Activated T-cell treated with anti-CD3 and anti-CD28 coated beads, Interleukin-2, amount 50 U/mL, for 48 hours (primary cell): Measurements from ENCODE around the gene LORICRIN.

Experiments
- DNase-seq, 2 experiments: peaks; one replicate each; pipeline ENCODE4 v3.0.0-alpha.2; 2020

Gene LORICRIN

GRCh38 chr1:153250166-153250565, 9.3 kb upstream of the LORICRIN start:
- DNase-seq: no peak

DNA sequence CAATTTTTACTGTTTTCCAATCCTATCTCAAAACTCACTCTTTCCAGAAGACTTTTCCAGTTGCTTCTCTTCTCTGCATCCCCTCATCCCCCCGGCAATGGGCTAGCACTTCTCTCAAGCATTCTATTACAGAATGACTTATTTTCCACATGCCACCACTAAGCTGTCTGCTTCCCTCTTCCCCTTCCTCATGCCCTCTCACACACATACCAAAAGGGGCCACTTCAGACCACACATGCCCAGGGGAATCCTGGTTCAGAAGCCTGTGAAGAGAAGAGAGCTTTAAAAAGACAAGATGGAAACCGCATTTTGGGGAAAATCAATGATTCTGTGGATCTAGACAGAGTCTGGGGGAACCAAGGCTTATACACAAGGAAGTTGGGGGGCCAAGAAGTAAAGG, 8.4 kb upstream of the LORICRIN start:
- DNase-seq: no peak

DNA sequence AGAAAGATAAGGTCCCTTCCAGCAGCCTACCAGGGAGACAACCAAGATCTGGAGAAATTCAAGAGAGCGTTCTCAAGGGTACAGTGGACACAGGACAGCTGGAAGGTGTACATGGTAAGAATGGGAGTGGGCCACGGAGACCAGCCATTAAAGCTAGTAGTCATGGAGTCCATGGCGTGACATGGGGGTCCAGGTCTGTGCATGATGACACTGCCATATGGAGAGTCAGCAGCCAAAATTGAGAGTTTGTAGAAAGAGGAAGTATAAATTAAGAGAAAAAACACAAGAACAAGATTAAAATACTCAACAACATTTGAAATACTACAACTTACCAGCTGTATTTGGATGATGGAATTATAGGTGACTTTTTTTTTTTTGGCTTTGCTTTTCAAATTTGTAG, 7.9 kb upstream of the LORICRIN start:
- no peak for DNase-seq

DNA sequence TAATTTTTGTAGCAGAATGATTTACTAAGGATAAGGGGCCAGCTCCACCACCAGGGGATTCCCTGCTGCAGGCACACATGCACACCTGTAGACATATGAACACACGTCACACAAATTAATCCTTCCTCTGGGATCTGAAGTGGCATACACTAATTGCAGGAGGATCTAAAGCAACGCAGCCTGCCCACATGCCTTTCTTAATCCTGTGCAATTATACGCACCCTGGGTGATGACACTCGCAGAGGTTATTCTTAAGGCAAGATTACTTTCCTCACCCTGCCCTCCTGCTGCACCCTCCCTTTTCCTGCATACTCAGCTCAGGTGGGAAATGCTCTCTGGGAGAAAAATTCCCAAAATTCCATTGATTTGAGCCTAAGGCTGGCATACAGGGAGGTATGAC, 7.5 kb upstream of the LORICRIN start:
- DNase-seq: no peak

DNA sequence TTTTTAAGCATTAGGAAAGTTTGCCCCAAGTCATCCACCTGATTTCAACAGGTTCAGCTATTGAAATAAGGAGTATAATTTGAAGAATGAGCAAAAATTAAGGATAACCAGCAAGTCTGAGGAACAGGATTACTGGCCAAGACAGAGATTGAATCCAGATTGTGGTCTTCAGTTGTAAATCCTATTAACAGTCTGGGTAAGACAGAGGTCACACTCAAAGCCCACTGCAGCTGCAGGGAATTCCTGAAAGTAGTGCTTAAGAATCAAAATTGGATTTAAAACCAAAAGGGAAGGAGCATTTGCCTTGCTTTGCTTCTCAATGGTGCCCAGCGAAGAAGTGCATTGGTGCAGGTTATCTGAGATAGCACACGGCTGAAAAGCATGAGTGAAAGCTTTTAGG, 6.4 kb upstream of the LORICRIN start:
- DNase-seq: no peak

- no peak for DNase-seq
These were observed 5.8 kb upstream of the LORICRIN start for GRCh38 chr1:153253693-153254092.

DNA sequence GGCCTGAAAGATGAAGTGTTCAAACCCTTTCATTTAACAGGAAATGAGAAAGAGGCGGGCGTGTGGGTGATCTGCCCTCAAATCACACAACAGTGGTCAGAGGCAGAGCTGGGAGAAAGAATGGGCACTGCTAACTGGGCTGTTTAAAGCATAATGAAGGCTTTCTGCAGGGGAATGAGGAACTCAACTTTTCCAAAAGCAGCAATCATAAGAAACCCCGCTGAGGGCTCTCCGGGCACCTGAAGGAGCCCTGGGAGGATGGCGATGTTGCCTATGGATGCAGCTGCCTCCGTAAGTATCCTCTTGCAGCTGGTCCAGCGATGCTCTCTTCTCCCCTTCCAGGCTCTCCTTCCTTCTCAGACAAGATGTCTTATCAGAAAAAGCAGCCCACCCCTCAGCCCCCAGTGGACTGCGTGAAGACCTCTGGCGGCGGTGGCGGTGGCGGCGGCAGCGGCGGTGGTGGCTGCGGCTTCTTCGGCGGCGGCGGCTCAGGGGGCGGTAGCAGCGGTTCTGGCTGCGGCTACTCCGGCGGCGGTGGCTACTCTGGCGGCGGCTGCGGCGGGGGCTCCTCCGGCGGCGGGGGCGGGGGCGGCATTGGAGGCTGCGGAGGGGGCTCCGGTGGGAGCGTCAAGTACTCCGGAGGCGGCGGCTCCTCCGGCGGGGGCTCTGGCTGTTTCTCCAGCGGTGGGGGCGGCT, 1.2 kb downstream of the LORICRIN start:
- peak; percentile 39 to 41 for DNase-seq

DNA sequence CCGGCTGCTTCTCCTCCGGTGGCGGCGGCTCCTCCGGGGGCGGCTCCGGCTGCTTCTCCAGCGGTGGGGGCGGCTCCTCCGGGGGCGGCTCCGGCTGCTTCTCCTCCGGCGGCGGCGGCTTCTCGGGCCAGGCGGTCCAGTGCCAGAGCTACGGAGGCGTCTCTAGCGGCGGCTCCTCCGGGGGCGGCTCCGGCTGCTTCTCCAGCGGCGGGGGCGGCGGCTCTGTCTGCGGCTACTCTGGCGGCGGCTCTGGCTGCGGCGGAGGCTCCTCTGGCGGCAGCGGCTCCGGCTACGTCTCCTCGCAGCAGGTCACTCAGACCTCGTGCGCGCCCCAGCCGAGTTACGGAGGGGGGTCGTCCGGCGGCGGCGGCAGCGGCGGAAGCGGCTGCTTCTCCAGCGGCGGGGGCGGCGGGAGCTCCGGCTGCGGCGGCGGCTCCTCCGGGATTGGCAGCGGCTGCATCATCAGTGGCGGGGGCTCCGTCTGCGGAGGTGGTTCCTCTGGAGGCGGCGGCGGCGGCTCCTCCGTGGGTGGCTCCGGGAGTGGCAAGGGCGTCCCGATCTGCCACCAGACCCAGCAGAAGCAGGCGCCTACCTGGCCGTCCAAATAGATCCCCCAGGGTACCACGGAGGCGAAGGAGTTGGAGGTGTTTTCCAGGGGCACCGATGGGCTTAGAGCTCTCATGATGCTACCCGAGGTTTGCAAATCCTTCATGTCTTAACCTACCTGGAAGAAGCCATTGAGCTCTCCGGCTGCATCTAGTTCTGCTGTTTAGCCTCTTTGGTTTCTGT, 2.0 kb downstream of the LORICRIN start:
- peak in 1 of 2 experiments; percentile 31 for DNase-seq

GRCh38 chr1:153262070-153262366, 2.5 kb downstream of the LORICRIN start:
- no peak for DNase-seq

DNA sequence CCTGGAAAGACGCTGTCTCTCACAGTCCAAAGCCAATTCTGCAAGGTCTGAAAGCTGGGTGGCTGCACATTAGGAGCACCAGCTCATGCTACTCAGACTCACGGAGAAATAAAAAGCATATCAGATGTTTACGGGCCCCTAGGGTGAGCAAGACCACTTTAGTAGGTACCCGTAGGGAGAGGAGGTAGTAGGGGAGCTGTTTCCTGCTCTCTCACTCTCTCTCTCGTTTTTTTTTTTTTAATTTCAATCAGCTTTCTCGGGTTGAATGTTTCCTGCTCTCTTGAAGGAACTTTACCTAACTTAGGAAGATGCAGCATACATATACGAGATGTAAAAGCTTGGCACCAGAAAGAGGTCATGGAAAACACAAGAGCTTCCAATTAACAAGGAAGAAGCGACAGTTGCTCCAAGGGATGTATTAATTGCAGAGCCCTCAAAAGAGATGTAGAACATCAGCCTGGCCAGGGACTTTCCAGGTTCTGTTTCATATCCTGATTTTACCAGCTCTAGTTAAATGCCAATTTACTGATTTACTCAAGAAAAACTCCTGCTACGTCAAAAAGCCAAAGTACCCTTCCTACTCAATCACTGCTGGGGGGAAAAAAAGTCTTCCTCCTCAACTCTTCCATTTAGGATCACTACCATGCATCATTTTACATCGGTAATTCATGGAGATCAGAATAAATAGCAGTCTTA, 3.1 kb downstream of the LORICRIN start:
- DNase-seq: no peak

- no peak for DNase-seq
These were observed 6.0 kb downstream of the LORICRIN start for GRCh38 chr1:153265457-153265856.

GRCh38 chr1:153271711-153272110, 12.2 kb downstream of the LORICRIN start:
- no peak for DNase-seq

- no peak for DNase-seq
These were observed 12.7 kb downstream of the LORICRIN start for GRCh38 chr1:153272186-153272585.

GRCh38 chr1:153277852-153278251, 18.4 kb downstream of the LORICRIN start:
- DNase-seq: peak; percentile 63 to 66

- peak; percentile 50 to 57 for DNase-seq
These were observed 29.3 kb downstream of the LORICRIN start for GRCh38 chr1:153288634-153289275.

- DNase-seq: peak; percentile 23 to 32
These were observed 32.0 kb downstream of the LORICRIN start for GRCh38 chr1:153291514-153291913.

- DNase-seq: no peak
These were observed 32.7 kb downstream of the LORICRIN start for GRCh38 chr1:153292185-153292584.

GRCh38 chr1:153292740-153293479, 33.4 kb downstream of the LORICRIN start:
- no peak for DNase-seq

DNA sequence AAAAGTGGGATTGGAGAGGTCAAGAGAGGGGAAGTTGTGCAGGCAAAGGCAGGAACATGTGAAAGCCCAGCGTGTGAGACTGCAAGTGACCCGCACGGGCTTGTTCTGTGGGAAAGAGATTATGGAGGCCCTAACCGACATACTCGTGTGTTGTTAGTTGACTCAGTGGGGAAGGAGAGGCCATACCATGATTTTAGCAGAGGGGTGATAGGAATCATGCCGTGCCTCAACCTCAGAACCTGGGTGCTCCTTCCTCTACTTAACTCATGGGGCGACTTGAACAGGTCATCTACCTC, 33.9 kb downstream of the LORICRIN start:
- DNase-seq: no peak

GRCh38 chr1:153293851-153294250, 34.4 kb downstream of the LORICRIN start:
- DNase-seq: no peak

- DNase-seq: no peak
These were observed 42.8 kb downstream of the LORICRIN start for GRCh38 chr1:153302308-153302707.

GRCh38 chr1:153305682-153306081, 46.2 kb downstream of the LORICRIN start:
- no peak for DNase-seq
